UCSD-AML1 (cell line): ENCODE data around the gene TMEM176B.

Experiments
- DNase-seq: peaks from one replicate; lab custom pipeline; 2025; ENCODE audit not compliant: unreplicated experiment; lab: John Stamatoyannopoulos, UW

The TMEM176B gene

DNA sequence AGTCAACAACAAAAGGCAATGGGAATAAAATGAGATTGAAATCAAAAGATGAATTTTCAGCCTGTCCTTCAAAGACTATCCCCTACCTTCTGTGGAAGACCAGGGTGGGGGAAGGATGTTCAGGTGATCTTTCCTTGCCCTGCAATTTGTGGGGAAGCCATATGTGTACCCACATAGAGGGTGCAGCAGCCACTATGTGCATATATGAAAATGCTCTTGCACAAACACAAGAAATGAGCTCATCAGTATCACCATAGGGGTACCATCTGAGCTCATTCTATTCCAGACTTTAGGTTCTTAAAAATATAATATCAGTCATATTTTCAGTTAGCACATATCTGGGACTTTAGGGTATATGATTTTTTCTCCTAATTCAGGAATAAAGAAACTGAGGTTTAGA lies 45.2 kb downstream of the TMEM176B start:
- no peak for DNase-seq

DNA sequence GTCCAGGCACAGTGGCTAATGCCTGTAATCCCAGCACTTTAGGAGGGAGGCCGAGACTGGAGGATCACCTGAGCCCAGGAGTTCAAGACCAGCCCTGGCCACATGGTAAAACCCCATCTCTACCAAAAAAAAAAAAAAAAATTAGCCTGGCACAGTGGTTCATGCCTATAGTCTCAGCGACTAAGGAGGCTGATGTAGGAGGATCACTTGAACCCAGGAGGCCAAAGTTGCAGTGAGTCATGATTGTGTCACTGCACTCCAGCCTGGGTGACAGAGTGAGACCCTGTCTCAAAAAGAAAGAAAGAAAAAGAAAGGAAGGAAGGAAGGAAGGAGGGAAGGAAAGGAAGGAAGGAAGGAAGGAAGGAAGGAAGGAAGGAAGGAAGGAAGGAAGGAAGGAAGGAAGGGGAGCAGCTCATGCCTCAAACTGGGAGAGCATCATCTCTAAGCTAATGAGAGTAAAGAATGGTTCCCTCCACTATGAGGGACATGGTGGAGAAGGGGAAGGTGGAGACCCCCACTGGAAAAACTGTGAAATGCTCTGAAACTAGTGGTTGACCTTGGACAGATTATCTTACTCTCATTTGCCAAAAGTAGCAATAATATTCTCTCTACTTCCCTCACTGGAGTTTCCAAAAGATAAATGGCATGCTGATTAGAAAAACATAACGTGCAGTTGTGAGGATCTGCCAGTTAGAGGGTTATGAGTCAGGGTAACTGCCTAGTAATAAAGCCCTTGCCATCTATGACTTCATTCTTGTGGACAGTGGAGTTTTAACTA lies 46.1 kb downstream of the TMEM176B start:
- DNase-seq, result no peak

DNA sequence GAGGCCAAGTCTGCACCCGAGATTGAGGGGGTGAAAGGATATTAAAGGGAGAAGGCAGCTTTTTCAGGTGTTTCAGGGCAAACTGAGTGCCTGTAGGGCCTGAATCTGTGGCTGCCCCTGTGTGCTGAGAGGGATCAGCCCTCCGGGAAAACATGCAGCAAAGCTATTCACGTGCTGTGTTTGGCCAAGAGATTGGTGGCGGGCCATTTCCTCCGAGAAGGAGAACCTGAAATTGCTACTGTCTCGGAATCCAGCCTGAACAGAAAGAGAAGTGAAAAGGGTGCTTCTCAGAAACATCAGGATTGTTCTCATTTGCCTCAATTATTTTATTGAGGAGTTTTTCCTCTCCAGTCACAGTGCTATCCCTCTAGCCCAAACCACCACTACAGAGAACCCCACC lies 46.9 kb downstream of the TMEM176B start:
- no peak for DNase-seq

DNA sequence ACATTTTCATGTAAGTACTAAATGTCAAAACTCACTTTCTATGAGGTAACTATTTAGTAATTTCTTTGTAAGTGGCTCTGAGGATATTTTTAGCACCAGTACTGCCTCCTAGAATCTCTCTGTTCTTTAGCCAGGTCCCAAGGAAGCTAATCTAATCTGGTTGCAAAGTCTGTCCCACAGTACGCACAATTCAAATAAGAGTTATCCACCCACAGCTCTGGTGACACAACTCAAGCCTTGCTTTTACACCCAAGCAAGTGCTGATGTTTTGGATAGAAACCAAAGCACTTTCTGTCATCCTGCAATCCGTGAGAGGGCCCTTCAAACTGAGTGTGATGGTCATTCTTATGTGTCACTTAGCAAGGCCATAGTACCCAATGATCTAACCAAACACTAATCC lies 48.5 kb downstream of the TMEM176B start:
- no peak for DNase-seq

DNA sequence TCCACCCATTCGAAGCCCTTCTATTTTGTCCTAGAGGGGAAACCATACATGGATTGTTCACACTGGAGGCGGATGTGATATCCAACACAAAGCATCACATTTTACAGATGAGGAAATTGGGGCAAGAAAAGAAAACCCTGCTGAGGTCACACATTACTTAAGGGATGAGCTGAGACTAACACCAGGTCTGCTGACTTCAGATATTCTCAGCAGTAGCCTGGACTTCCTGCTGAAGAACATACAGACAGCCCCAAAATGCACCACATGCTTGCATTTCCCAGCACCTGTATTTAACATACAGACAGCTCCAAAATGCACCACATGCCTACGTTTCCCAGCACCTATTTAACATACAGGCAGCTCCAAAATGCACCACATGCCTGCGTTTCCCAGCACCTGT lies 51.8 kb downstream of the TMEM176B start:
- no peak for DNase-seq

DNA sequence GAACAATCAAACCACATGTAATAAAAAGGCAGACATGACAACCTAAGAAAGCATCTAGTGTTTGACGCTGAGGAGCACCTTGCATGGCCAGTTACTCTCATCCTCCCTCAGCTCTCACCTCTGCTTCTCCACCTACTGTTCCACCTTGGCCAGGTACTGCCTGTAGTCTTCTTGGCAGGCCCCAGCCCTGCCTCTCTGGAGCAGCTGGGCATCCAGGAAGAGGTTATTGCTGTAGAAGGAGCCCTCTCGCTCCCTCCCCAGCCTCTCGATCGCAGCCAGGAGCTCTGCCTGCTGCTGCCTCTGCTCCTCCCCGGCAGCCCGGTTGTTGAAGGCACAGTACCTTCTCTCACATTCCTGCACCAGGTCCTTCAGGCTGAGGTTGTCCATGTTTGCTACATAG lies 53.2 kb downstream of the TMEM176B start:
- no peak for DNase-seq

DNA sequence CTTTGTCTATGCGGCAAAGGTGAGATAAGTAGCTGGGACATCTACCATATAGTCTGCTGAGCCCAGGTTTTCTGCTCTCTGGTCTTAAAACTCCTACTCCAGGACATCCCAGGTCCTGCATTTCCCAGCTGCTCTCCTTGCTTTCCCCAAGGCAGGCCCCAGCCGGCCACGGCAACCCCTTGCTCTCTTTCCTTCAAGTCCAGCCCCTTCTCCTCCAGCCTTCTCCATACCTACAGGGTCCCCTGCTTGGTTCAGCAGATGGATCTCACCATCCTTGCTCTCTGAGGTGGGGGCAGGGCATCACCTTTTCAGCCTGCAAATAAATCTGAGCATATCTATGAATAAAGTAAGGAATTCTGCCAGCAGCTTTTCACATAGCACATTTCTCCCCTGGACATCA lies 54.3 kb downstream of the TMEM176B start:
- DNase-seq, result no peak

DNA sequence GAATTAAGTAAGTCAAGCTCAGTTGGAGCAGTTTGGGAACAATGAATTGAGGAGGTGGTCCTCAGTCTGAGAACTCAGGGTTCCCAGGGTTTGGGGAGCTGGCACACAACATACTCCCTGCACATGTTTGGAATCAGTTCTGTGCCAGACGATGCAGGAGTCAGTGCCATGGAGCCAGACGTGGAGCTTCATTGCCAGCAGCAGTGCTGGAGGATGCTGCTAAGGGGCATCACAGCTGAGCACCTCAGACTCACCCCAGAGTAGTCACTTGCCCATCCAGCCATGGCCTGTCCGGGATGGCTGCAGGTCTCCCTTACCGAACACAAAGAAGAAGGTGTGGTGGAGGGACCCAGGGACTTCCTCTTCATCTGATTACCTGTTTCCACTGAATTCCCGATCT lies 55.1 kb downstream of the TMEM176B start:
- DNase-seq, result no peak

DNA sequence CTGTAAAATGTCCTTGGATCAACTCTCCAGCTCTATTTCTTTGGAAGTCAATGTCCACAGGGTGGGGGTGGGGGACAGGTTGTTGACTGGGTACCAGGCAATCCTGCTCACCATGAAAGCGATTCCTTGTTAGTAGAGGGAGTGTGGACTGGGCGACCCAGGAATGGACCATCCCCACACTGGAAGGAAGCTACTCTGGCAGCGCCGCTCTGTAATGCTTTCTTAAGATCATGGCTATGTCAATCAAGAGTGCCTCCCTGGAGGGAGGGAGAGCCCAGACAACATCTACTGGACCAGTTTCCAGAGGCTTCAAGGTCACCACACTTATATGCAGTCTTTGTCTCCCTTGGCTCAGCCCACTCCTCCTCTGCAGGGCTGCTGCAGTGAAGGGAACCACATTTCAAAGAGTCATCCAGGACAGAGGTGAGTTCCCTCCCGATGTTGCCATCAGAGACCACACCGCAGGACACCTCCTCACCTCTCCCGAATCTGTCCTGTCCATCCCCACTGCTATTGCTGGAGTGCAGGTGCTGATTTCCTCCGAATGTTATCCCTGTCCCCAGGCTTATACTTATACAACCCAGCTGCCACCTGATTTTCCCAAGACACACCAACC lies 56.0 kb downstream of the TMEM176B start:
- no peak for DNase-seq

DNA sequence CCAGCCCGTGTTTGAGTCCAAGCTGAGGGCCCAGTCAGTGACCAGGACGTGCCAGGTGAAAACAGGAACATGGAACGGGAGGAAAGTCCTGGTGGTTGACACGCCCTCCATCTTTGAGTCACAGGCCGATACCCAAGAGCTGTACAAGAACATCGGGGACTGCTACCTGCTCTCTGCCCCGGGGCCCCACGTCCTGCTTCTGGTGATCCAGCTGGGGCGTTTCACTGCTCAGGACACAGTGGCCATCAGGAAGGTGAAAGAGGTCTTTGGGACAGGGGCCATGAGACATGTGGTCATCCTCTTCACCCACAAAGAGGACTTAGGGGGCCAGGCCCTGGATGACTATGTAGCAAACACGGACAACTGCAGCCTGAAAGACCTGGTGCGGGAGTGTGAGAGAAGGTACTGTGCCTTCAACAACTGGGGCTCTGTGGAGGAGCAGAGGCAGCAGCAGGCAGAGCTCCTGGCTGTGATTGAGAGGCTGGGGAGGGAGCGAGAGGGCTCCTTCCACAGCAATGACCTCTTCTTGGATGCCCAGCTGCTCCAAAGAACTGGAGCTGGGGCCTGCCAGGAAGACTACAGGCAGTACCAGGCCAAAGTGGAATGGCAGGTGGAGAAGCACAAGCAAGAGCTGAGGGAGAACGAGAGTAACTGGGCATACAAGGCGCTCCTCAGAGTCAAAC lies 57.7 kb downstream of the TMEM176B start:
- no peak for DNase-seq
